Measurements from ENCODE around the gene PROZ. TPM values are rescaled to one million over a fixed set of nuclear protein-coding genes. Genes with fewer than 3 reads are reported as not detected.
A peak's percentile ranks its signal among the peaks of the same experiment; 100 is the strongest.

PROZ gene
- total RNA-seq, 1 donor from 2014 or later: not detected

GRCh38 chr13:113209759-113210421 lies 51.4 kb downstream of the PROZ start:
- H3K4me1 Mint-ChIP-seq (ENCODE audit: unreplicated experiment): peaks cover 56% of the 10 kb centered on the region
- no peaks in the 10 kb centered on the region for H3K9me3 Mint-ChIP-seq (ENCODE audit: unreplicated experiment)
- TF ChIP-seq CTCF (IDR thresholded peaks at IDR 0.05): peak; percentile 9
- peak overlapping the region; percentile 78 for H3K4me3 Mint-ChIP-seq (ENCODE audit: unreplicated experiment)
- H3K27ac Mint-ChIP-seq (ENCODE audit: unreplicated experiment): peak overlapping the region; percentile 73
- no peaks in the 10 kb centered on the region for H3K27me3 Mint-ChIP-seq (ENCODE audit: unreplicated experiment)
- H3K36me3 Mint-ChIP-seq (ENCODE audit: unreplicated experiment): peaks cover 16% of the 10 kb centered on the region
- DNase-seq (ENCODE audit: extremely low spot score, unreplicated experiment): peak; percentile 82

- no peak overlapping the region for H3K27ac Mint-ChIP-seq (ENCODE audit: unreplicated experiment)
- peak; percentile 10 for DNase-seq (ENCODE audit: extremely low spot score, unreplicated experiment)
- peaks cover 46% of the 10 kb centered on the region for H3K4me1 Mint-ChIP-seq (ENCODE audit: unreplicated experiment)
- no peak for TF ChIP-seq CTCF (IDR thresholded peaks at IDR 0.05)
- peaks cover 12% of the 10 kb centered on the region for H3K36me3 Mint-ChIP-seq (ENCODE audit: unreplicated experiment)
- H3K4me3 Mint-ChIP-seq (ENCODE audit: unreplicated experiment): peak overlapping the region; percentile 78
- H3K9me3 Mint-ChIP-seq (ENCODE audit: unreplicated experiment): no peaks in the 10 kb centered on the region
- H3K27me3 Mint-ChIP-seq (ENCODE audit: unreplicated experiment): no peaks in the 10 kb centered on the region
These were observed 52.4 kb downstream of the PROZ start for GRCh38 chr13:113210833-113211232.

GRCh38 chr13:113211774-113212173 lies 53.3 kb downstream of the PROZ start:
- no peaks in the 10 kb centered on the region for H3K9me3 Mint-ChIP-seq (ENCODE audit: unreplicated experiment)
- H3K36me3 Mint-ChIP-seq (ENCODE audit: unreplicated experiment): peaks cover 11% of the 10 kb centered on the region
- H3K4me3 Mint-ChIP-seq (ENCODE audit: unreplicated experiment): peak overlapping the region; percentile 50
- no peaks in the 10 kb centered on the region for H3K27me3 Mint-ChIP-seq (ENCODE audit: unreplicated experiment)
- peak; percentile 67 for DNase-seq (ENCODE audit: extremely low spot score, unreplicated experiment)
- TF ChIP-seq CTCF (IDR thresholded peaks at IDR 0.05): peak; percentile 29
- peaks cover 38% of the 10 kb centered on the region for H3K4me1 Mint-ChIP-seq (ENCODE audit: unreplicated experiment)
- no peak overlapping the region for H3K27ac Mint-ChIP-seq (ENCODE audit: unreplicated experiment)

GRCh38 chr13:113216254-113217048 lies 58.0 kb downstream of the PROZ start:
- Mint-ChIP-seq H3K4me3 (ENCODE audit: unreplicated experiment) (peak overlapping the region; percentile 8), H3K9me3 (ENCODE audit: unreplicated experiment) (no peaks in the 10 kb centered on the region), H3K36me3 (ENCODE audit: unreplicated experiment) (peaks cover 12% of the 10 kb centered on the region), H3K4me1 (ENCODE audit: unreplicated experiment) (peaks cover 24% of the 10 kb centered on the region), H3K27ac (ENCODE audit: unreplicated experiment) (no peak overlapping the region), H3K27me3 (ENCODE audit: unreplicated experiment) (no peaks in the 10 kb centered on the region)
- peak; percentile 66 for DNase-seq (ENCODE audit: extremely low spot score, unreplicated experiment)
- no peak for TF ChIP-seq CTCF (IDR thresholded peaks at IDR 0.05)

- Mint-ChIP-seq H3K4me3 (ENCODE audit: unreplicated experiment) (no peak overlapping the region), H3K27me3 (ENCODE audit: unreplicated experiment) (no peaks in the 10 kb centered on the region), H3K36me3 (ENCODE audit: unreplicated experiment) (peaks cover 17% of the 10 kb centered on the region), H3K27ac (ENCODE audit: unreplicated experiment) (no peak overlapping the region), H3K9me3 (ENCODE audit: unreplicated experiment) (no peaks in the 10 kb centered on the region), H3K4me1 (ENCODE audit: unreplicated experiment) (peaks cover 12% of the 10 kb centered on the region)
- TF ChIP-seq CTCF (IDR thresholded peaks at IDR 0.05): no peak
- no peak for DNase-seq (ENCODE audit: extremely low spot score, unreplicated experiment)
These were observed 60.1 kb downstream of the PROZ start for GRCh38 chr13:113218586-113218985.
